Measurements from ENCODE around the gene USP4.
"Not testable (repeated sequence)": the region's sequence is repeated elsewhere in the genome, so short reads cannot be mapped to it uniquely, and the experiment has no call there.

The USP4 gene

DNA sequence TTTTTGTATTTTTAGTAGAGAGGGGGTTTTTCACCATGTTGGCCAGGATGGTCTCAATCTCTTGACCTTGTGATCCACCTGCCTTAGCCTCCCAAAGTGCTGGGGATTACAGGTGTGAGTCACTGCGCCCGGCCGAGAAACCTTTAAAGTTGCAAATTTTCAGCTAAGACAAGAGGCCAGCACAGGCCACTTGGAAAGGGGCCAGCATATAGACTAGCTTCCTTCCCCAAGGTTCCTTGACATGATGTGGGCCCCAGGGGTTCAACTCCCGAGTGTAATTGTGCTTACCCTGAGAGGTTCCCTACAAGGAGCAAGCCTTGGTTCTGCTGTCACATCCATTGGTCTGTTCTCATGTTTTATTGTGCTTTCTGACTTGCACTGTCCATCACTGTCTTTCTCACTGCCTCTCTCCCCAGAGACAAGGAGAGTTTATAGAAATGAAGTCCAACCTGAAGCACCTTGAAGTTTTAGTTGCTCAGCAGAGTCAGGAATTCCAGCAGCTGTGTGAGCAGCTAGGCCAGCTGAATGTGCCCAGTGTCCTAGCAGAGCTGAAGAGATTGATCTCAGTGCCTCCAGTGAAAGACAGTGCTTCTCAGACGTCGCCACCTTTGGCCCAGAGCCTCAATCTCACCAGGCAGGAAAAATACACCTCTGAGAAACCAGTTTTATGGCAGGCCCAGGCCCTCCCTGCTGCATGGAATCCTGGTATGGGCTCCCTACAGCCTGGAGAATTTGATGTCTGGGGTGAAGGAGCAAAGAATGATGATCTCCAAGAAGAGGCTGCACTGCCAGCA, 83.9 kb downstream of the USP4 start:
- in situ Hi-C loops (cut with MboI; ENCODE audit: low sequenced_read_pairs) = no loop called here

- in situ Hi-C loops (cut with MboI; ENCODE audit: low sequenced_read_pairs) = no loop called here
Measured at GRCh38 chr3:49255112-49255511, 84.7 kb downstream of the USP4 start.

DNA sequence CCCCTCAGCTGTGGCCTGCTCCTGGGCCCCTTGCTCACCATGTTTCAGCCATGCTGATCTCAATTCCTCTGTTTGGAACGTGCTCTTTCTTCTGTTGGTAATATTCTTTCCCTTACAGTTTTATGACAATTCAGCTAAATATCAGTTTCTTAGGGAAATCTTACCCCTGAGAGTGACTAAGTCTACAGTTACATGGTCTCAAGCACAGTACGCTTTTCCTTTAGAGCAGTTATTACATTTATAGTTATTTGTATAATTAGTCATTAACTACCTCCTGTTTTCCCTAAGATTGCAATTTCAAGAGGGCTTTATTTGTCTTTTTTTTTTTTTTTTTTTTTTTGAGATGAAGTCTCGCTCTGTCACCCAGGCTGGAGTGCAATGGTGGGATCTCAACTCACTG, 86.3 kb downstream of the USP4 start:
- in situ Hi-C loops (cut with MboI; ENCODE audit: low sequenced_read_pairs) = no loop called here

DNA sequence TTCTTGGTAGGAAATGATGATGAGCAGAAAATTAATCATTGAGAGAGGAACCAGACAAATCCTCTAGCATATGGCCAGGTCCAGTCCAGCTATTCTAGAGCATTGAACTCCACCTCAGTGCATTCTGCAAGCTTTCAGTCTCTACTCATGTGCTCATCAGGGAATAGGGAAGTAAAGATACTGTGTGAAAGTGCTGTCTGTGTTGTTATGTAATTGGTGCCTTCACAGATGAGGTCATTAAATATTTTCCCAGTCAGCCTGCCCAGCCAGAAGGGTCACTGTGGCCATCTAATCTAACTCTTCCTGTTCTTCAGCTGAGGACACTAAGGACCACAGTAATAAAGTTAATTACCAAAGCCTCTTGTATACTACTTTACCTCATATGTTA, 91.0 kb downstream of the USP4 start:
- in situ Hi-C loops (cut with MboI; ENCODE audit: low sequenced_read_pairs) = no loop called here

DNA sequence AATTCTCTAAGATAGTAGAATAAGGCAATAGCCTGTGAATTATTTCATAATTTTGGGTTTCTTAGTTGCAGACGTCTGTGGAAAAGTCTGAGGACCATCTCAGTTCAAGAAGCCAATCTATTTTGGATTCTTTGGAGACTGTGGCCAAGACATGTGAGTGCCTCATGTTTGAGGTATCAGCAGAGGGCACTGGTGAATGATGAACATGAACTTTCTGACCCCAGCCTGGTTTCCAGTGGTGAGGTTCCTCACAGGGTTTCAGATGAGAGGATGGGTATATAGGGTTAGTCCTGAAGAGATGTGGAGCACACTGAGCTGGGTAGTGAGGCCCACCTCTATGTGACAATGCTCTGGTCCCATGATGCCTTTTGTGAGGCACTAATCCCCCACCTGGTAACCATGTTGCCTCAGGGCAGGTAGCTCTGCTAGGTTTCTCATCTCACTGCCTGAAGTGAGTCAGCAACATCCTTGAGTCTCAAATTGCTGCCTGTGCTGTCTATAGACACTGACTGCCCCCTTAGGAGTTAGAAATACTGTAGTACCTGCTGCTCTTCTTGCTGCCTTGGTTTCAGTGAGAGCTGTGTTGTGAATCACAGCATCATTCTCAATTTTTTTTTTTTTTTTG, 95.2 kb downstream of the USP4 start:
- in situ Hi-C loops (cut with MboI; ENCODE audit: low sequenced_read_pairs) = no loop called here

GRCh38 chr3:49240091-49240490, 99.8 kb downstream of the USP4 start:
- in situ Hi-C loops (cut with MboI; ENCODE audit: low sequenced_read_pairs) = not testable (repeated sequence)

DNA sequence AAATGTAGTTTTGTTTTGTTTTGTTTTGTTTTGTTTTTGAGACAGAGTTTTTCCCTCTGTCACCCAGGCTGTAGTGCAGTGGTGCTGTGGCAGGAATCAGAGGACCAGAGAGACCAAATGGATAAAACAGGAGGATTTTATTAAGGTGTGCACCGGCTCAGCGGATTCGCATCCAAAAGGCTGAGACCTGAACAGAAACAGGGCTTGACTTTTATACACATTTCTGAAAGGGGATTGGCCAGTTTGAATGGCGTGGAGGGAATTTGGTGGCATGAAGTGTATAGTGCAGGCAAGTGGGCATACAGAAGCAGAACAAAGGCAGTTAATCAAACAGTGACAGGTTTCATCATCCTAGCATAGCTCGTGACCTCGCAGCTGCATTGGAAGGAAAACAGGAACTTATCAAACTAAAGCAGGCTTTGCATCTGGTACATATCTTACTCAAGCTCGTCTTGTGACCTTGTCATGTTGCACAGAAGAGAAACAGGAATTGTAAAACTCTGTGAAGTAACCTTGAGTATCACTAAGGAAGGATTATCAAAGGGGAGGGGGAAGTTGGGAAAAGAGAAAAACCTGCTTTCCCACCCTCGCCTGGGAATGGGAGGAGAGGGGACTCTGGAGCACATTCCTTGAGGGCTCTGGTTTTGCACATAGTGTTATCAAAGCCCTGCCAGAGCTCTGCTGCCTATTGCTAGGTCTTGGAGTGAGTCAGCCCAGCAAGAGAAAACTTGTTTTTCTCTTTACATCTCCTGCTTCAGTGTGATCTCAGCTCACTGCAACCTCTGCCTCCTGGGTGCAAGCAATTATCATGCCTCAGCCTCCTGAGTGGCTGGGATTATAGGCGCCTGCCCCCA, 101.4 kb downstream of the USP4 start:
- in situ Hi-C loops (cut with MboI; ENCODE audit: low sequenced_read_pairs) = no loop called here

GRCh38 chr3:49237344-49237743, 102.5 kb downstream of the USP4 start:
- in situ Hi-C loops (cut with MboI; ENCODE audit: low sequenced_read_pairs) = no loop called here

- in situ Hi-C loops (cut with MboI; ENCODE audit: low sequenced_read_pairs) = no loop called here
Measured at GRCh38 chr3:49236226-49236625, 103.6 kb downstream of the USP4 start.

DNA sequence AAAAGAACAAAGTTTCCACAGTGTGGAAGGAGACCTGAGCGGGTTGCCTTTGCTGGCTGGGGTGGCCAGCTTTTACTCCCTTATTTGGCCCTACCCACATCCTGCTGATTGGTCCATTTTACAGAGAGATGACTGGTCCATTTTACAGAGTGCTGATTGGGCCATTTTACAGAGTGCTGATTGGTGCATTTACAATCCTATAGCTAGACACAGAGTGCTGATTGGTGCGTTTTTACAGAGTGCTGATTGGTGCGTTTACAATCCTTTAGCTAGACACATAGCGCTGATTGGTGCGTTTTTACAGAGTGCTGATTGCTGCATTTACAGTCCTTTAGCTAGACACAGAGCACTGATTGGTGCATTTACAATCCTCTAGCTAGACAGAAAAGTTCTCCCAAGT, 111.0 kb downstream of the USP4 start:
- in situ Hi-C loops (cut with MboI; ENCODE audit: low sequenced_read_pairs) = not testable (repeated sequence)
